Activated naive CD8-positive, alpha-beta T cell (primary cell): ENCODE data around the gene HYLS1.

Source experiments
- H3K27ac Mint-ChIP-seq: one replicate; pipeline ENCODE4 v1.8.0; 2021; ENCODE audit warnings: mixed read lengths
- H3K27me3 Mint-ChIP-seq: one replicate; pipeline ENCODE4 v1.8.0; 2021; ENCODE audit warnings: mixed read lengths
- H3K36me3 Mint-ChIP-seq: one replicate; pipeline ENCODE4 v1.8.0; 2021; ENCODE audit warnings: mixed read lengths
- H3K4me1 Mint-ChIP-seq: one replicate; pipeline ENCODE4 v1.8.0; 2021; ENCODE audit warnings: low read depth, mixed read lengths
- H3K4me3 Mint-ChIP-seq: one replicate; pipeline ENCODE4 v1.8.0; 2021; ENCODE audit warnings: mild to moderate bottlenecking, mixed read lengths
- H3K9me3 Mint-ChIP-seq: one replicate; pipeline ENCODE4 v1.8.0; 2021; ENCODE audit warnings: low read depth, mixed read lengths

Gene HYLS1

GRCh38 chr11:125947419-125948277 is 60.2 kb downstream of the HYLS1 start:
- Mint-ChIP-seq H3K27me3 (peaks cover 3% of the 10 kb centered on the region), H3K4me1 (no peaks in the 10 kb centered on the region), H3K36me3 (no peaks in the 10 kb centered on the region), H3K9me3 (no peaks in the 10 kb centered on the region), H3K27ac (no peak overlapping the region), H3K4me3 (no peak overlapping the region)

GRCh38 chr11:125948278-125949051 is 61.0 kb downstream of the HYLS1 start:
- H3K4me3 Mint-ChIP-seq, result no peak overlapping the region
- peaks cover 3% of the 10 kb centered on the region for H3K27me3 Mint-ChIP-seq
- no peak overlapping the region for H3K27ac Mint-ChIP-seq
- H3K9me3 Mint-ChIP-seq, result no peaks in the 10 kb centered on the region
- H3K4me1 Mint-ChIP-seq, result no peaks in the 10 kb centered on the region
- H3K36me3 Mint-ChIP-seq, result no peaks in the 10 kb centered on the region

- Mint-ChIP-seq H3K4me3 (no peak overlapping the region), H3K36me3 (no peaks in the 10 kb centered on the region), H3K27ac (no peak overlapping the region), H3K27me3 (peaks cover 3% of the 10 kb centered on the region), H3K9me3 (no peaks in the 10 kb centered on the region), H3K4me1 (no peaks in the 10 kb centered on the region)
These were observed 62.1 kb downstream of the HYLS1 start for GRCh38 chr11:125949271-125950177.

DNA sequence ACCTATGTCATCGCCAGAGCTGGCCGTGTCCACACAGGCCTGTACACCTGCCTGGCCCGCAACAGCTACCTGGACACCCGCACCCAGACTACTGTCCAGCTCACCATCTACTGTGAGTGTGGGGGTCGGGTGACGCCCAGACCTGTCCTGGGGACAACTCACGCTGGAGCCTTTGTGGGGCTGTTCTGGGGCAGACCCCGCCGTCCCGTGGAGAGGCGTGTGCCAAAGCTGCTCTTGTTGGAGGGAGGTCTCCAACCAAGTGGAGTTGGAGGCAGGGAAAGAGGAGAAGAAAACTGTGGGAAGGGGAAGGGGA is 62.7 kb downstream of the HYLS1 start:
- Mint-ChIP-seq H3K27me3 (peaks cover 3% of the 10 kb centered on the region), H3K36me3 (no peaks in the 10 kb centered on the region), H3K4me1 (no peaks in the 10 kb centered on the region), H3K4me3 (no peak overlapping the region), H3K9me3 (no peaks in the 10 kb centered on the region), H3K27ac (no peak overlapping the region)
